Measurements from ENCODE around the gene KIAA0825. TPM values are rescaled to one million over a fixed set of nuclear protein-coding genes. Genes with fewer than 3 reads are reported as not detected.

Gene KIAA0825
- total RNA-seq, 4 donors from 2014 or later: 4.8 to 11.8 (median 7.2) TPM

DNA sequence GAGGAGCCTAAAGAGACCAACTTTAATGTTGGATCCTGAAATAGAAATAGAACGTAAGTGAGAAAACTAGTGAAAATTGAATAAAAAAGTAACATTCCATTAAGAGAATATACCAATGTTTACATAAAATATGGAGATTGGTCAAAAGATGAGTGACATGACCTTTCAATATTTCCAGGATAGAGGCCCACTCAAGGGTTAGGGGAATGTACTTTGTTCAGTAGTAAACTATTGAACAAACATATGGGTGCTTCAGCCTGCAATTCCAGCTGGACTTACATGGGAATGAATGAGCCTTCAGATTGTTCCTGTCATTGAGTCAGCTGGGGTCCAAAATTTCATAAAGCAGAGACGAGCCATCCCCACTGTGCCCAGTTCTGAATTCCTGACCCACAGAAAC is 505.3 kb downstream of the KIAA0825 start:
- H3K27ac ChIP-seq: no peak overlapping the region
- TF ChIP-seq EP300 (IDR thresholded peaks at IDR 0.05) (no peak), POLR2A (IDR thresholded peaks at IDR 0.05) (no peak)
- TF ChIP-seq, protein P1, sequence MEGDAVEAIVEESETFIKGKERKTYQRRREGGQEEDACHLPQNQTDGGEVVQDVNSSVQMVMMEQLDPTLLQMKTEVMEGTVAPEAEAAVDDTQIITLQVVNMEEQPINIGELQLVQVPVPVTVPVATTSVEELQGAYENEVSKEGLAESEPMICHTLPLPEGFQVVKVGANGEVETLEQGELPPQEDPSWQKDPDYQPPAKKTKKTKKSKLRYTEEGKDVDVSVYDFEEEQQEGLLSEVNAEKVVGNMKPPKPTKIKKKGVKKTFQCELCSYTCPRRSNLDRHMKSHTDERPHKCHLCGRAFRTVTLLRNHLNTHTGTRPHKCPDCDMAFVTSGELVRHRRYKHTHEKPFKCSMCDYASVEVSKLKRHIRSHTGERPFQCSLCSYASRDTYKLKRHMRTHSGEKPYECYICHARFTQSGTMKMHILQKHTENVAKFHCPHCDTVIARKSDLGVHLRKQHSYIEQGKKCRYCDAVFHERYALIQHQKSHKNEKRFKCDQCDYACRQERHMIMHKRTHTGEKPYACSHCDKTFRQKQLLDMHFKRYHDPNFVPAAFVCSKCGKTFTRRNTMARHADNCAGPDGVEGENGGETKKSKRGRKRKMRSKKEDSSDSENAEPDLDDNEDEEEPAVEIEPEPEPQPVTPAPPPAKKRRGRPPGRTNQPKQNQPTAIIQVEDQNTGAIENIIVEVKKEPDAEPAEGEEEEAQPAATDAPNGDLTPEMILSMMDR (IDR thresholded peaks at IDR 0.05): no peak
- DNase-seq (ENCODE audit: low spot score in 2 of 2): no peak
- no peaks in the 10 kb centered on the region for H3K27me3 ChIP-seq
- no peak overlapping the region for H3K4me3 ChIP-seq
- no peaks in the 10 kb centered on the region for H3K36me3 ChIP-seq
- H3K4me1 ChIP-seq: peaks cover 0 to 18% (median 0%) of the 10 kb centered on the region in 4 donors
- H3K9me3 ChIP-seq: peaks cover 0 to 11% (median 0%) of the 10 kb centered on the region in 4 donors
- 81 to 86% methylated on average over 2 of the region's 2 CpGs for WGBS, 2 donors

DNA sequence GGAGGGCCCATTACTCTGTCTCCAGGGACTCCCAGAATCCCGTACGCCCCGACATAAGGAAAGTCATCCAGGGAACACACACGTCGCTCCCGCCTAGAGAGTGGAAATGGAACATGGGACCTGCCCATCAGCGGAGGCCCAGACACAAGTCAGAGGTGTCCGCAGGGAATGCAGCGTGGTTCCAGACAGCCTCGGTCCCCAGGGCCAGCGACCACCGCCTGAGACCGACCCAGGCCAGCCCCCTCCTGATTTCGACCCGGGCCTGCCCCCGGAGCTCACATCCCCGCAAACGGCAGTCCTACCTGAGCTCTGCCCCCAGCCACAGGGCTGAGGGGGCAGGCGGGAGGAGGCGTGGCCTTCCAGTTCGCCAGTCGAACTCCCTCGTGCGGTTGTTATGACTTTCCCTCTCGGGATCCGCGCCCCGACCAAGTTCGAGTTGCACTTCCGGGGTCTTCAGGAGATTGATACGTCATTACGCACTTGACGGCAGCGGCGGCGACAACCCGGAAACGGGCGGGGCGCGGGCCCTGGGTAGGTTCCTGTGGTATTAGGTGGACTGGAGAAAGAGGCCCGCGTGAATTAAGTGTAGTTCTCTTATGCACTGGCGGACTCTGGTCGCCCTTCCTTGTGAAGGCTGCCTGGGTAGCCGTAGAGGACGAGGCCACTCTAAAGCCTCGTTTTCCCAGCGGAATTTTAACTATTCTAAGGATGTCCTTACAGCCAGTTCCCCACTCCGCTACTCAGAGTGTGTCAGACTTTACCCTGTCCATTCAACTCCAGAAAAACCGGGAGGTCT is 507.0 kb downstream of the KIAA0825 start:
- peak; percentile 65 to 89 for TF ChIP-seq EP300 (IDR thresholded peaks at IDR 0.05)
- TF ChIP-seq POLR2A (IDR thresholded peaks at IDR 0.05): peak in 1 of 2 donors; percentile 66
- TF ChIP-seq, protein P1 (IDR thresholded peaks at IDR 0.05): peak in 4 of 5 experiments; percentile 8 to 49 (median 18)
- H3K9me3 ChIP-seq: peaks cover 0 to 7% (median 0%) of the 10 kb centered on the region in 4 donors
- H3K4me3 ChIP-seq: peak overlapping the region; percentile 73 to 94 (median 88)
- no peaks in the 10 kb centered on the region for H3K27me3 ChIP-seq
- no peaks in the 10 kb centered on the region for H3K36me3 ChIP-seq
- 1 to 2% methylated on average over 51 of the region's 51 CpGs for WGBS, 2 donors
- H3K27ac ChIP-seq: peak overlapping the region; percentile 82 to 97 (median 96)
- peak; percentile 85 to 92 for DNase-seq (ENCODE audit: low spot score in 2 of 2)
- peaks cover 0 to 18% (median 0%) of the 10 kb centered on the region in 4 donors for H3K4me1 ChIP-seq

DNA sequence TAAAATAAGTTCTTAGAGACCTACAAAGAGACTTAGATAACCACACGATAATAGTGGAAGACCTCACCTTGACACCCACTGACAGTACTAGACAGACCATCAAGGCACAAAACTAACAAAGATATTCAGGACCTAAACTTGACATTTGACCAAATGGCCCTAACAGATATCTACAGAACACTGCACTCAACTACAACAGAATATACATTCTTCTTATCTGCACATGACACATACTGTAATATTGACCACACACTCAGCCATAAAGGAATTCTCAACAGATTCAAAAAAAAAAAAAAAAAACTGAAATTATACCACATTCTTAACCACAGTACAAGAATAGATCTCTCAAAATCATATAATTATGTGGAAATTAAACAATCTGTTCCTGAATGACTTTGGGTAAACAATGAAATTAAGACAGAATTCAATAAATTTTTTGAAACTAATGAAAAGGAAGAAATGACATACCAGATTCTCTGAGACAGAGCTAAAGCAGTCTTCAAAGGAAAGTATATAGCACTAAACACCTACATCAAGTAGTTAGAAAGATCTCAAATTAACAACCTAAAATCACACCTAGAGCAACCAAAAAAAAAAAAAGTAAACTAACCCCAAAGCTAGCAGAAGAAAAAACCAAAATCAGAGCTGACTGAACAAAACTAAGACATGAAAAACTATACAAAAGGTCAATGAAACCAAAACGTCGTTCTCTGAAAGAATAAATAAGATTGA is 514.7 kb downstream of the KIAA0825 start:
- H3K27ac ChIP-seq: no peak overlapping the region
- no peak for DNase-seq (ENCODE audit: low spot score in 2 of 2)
- no peak for TF ChIP-seq EP300 (IDR thresholded peaks at IDR 0.05)
- TF ChIP-seq POLR2A (IDR thresholded peaks at IDR 0.05): no peak
- TF ChIP-seq, protein P1 (IDR thresholded peaks at IDR 0.05): no peak
- 64 to 70% methylated on average over 3 of the region's 3 CpGs for WGBS, 2 donors
- no peaks in the 10 kb centered on the region for H3K36me3 ChIP-seq
- H3K4me1 ChIP-seq: no peaks in the 10 kb centered on the region
- H3K9me3 ChIP-seq: peaks cover 0 to 22% (median 3%) of the 10 kb centered on the region in 4 donors
- H3K27me3 ChIP-seq: no peaks in the 10 kb centered on the region
- H3K4me3 ChIP-seq: no peak overlapping the region

Other genes with a start within 250 kb of the KIAA0825 start
- gene SLF1, start 65 bp upstream of the KIAA0825 start, total RNA-seq: 1 to 10 TPM; 6.7 to 8.4 (median 7.5) TPM

All from tibial nerve (tissue), 4 donors.